ENCODE data around the gene GTF2IRD2.
"Not testable (repeated sequence)": the region's sequence is repeated elsewhere in the genome, so short reads cannot be mapped to it uniquely, and the experiment has no call there.

Gene GTF2IRD2

GRCh38 chr7:74850833-74851721 is at the start of gene GTF2IRD2:
Gene GTF2IRD2 (minus strand): TSS chr7:74851605. CDS start chr7:74836378, 15,227 bp downstream.
- DNase-seq: not testable (repeated sequence)

GRCh38 chr7:74890158-74891123 is 39.0 kb upstream of the GTF2IRD2 start:
- DNase-seq: peak; percentile 33 to 50

DNA sequence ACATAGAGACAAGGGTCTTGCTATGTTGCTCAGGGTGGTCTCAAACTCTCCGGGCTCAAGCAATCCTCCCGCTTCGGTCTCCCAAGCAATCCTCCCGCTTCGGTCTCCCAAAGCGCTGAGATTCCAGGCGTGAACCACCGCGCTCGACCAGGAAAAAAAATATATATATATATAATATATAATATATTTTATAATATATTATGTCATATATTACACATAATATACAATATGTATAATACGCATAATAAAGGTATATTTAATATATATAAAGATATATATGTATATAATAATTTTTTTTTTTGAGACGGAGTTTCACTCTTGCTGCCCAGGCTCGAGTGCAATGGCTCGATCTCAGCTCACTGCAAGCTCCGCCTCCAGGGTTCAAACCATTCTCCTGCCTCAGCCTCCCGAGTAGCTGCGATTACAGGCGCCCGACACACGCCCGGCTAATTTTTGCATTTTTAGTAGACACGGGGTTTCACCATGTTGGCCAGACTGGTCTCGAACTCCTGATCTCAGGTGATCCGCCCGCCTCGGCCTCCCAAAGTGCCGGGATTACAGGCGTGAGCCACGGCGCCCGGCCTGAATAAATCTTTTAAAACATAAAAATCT is 38.2 kb upstream of the GTF2IRD2 start:
- not testable (repeated sequence) for DNase-seq

DNA sequence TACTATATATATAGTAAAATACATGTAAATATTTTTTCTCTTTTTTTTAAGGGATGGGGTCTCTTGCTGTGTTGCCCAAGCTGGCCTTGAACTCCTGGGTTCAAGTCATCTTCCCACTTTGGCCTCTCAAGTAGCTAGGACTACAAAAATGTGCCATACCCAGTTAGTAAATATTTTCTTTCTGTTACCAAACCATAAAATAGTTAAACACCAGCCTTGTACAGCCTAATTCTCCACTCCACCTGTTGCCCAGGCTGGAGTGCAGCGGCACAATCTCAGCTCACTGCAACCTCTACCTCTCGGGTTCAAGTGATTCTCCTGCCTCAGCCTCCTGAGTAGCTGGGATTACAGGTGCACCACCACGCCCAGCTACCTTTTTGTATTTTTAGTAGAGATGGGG is 33.9 kb upstream of the GTF2IRD2 start:
- not testable (repeated sequence) for DNase-seq

- not testable (repeated sequence) for DNase-seq
Measured at GRCh38 chr7:74882110-74882509, 30.7 kb upstream of the GTF2IRD2 start.

GRCh38 chr7:74874748-74875512 is 23.5 kb upstream of the GTF2IRD2 start:
- DNase-seq: not testable (repeated sequence)

- DNase-seq: not testable (repeated sequence)
Measured at GRCh38 chr7:74874104-74874747, 22.8 kb upstream of the GTF2IRD2 start.

- not testable (repeated sequence) for DNase-seq
Measured at GRCh38 chr7:74872542-74872941, 21.1 kb upstream of the GTF2IRD2 start.

DNA sequence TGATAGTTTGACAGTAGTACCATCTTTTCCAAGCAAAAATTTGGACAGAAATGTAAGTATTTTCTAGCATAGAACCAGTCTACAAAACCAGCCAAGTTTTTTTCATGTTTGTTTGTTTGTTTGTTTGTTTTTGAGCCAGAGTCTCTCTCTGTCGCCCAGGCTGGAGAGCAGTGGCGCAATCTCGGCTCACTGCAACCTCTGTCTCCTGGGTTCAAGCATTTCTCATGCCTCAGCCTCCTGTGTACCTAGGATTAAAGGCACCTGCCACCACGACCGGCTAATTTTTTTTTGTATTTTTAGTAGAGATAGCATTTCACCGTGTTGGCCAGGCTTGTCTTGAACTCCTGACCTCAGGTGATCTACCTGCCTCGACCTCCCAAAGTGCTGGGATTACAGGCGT is 14.4 kb upstream of the GTF2IRD2 start:
- DNase-seq: not testable (repeated sequence)

DNA sequence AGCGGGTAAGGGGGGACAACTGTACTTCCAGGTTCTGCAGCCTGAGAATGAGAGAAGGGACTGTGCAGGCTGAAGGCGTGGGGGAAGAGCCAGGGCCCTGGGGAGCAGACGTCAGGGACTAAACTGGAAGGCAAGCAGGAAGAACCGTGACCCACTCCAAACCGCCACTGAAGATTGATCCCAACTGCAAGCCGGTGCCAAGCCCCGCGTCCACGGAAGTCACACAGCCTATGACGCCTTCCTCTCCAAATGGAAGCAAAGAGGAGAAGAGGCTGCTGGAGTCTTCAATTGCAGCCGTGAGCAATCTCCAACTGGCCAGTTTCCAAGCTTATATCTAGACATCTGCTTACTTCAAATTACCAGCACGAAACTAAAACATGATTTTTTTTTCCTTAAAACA is 1.6 kb downstream of the GTF2IRD2 start:
- DNase-seq: not testable (repeated sequence)

GRCh38 chr7:74830411-74830810 is 21.0 kb downstream of the GTF2IRD2 start:
- not testable (repeated sequence) for DNase-seq

GRCh38 chr7:74829959-74830358 is 21.4 kb downstream of the GTF2IRD2 start:
- not testable (repeated sequence) for DNase-seq

DNA sequence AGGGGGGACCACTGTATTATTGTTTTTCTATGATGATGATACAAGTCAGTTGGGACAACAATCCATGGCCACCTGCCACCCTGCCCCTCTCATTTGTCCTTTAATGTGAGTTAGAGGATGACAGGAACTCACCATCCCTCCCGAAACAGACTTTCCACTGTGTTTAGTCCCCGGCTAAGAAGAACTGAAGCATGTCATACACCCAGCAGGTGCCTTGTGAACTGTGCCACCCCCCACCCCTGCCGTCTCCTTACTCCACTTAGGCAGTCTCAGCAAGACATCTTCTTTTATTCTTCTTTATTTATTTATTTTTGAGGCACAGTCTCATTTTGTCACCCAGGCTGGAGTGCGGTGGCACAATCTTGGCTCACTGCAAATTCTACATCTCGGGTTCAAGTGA is 30.1 kb downstream of the GTF2IRD2 start:
- not testable (repeated sequence) for DNase-seq

- DNase-seq: not testable (repeated sequence)
Measured at GRCh38 chr7:74820146-74820805, 31.1 kb downstream of the GTF2IRD2 start.

- not testable (repeated sequence) for DNase-seq
Measured at GRCh38 chr7:74815882-74816281, 35.5 kb downstream of the GTF2IRD2 start.

DNA sequence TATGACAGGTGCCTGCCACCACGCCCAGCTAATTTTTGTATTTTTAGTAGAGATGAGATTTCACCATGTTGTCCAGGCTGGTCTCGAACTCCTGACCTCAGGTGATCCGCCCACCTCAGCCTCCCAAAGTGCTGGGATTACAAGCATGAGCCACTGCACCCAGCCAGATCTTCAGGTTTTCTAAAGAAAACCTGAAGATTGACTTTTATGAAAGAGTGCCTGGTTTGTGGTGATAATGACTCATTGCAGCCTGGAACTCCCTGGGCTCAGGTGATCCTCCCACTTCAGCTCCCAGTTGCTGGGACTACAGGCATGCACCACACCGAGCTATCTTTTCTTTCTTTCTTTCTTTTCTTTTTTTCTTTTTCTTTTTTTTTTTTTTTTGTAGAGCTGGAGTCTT is 52.8 kb downstream of the GTF2IRD2 start:
- not testable (repeated sequence) for DNase-seq

GRCh38 chr7:74797848-74798622 is 53.4 kb downstream of the GTF2IRD2 start:
- not testable (repeated sequence) for DNase-seq

DNA sequence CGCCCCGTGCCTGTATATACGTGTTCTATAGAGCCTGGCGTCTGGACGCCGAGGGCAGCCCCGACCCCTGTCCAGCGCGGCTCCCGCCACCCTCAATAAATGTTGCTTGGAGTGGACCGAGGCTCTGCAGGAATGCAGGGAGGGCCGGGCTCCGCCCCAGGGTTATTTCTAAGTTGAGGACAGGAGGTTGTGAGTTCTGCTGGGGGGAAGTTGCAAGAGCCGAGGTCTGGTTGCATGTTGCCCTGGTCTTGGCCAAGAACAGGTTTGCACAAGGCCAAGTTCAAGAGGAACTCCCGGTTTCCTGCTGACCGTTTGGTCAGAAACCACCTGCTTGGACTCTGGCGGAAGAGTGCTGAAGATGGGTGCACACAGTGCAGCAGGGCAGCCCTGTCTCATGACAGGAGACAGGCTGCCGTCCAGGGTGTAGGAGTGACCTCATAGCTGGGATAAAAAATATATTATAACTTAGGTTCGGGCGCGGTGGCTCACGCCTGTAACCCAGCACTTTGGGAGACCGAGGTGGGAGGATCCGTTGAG is 62.1 kb downstream of the GTF2IRD2 start:
- DNase-seq: not testable (repeated sequence)

DNA sequence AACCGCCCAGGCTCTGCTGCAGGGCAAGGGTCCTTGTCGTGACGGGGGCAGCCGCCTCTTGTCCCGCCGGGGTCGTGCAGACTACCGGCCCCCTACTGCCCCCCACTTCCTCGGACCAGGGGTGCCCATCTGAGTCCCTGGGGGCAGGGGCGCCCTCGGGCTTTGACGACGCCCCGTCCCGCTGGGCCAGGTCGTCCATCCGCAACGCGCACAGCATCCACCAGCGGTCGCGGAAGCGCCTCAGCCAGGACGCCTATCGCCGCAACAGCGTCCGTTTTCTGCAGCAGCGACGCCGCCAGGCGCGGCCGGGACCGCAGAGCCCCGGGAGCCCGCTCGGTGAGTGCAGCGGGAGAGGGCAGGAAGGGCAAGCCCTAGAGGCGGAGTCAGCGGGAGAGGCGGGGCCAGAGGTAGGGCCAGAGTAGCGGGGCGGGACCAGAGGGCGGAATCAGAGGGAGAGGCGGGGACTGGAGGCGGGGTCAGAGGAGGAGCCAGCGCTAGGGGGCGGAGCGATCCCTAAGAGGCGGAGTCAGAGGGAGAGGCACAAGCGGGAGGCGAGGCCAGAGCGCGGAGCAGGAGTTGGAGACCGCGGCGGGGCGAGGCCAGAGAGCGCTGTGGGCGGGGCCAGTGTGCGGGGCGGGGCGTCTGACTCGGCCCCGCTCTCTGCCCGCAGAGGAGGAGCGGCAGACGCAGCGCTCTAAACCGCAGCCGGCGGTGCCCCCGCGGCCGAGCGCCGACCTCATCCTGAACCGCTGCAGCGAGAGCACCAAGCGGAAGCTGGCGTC is 62.8 kb downstream of the GTF2IRD2 start:
- peak; percentile 87 to 98 for DNase-seq

Data from inflammatory macrophage treated with lipopolysaccharide for 1 hour (primary cell).